Right lobe of liver (tissue), 4 donors: Measurements from ENCODE around the gene TUFT1.

Source experiments
- CTCF ChIP-seq, 4 donors: fragments of 200-600 bp in 3 of 4; fragments of 450-650 bp in 1 of 4; IDR thresholded peaks; one replicate each; pipeline versions ENCODE4 v1.5.1 to v1.8.0; 2016 to 2022; ENCODE audit warnings: antibody characterized with exemption in 4 of 4, mild to moderate bottlenecking in 2 of 4
- POLR2A ChIP-seq: fragments of 450-650 bp; IDR thresholded peaks from one replicate; pipeline ENCODE4 v1.6.1; 2017; ENCODE audit warnings: antibody characterized with exemption, mild to moderate bottlenecking
- donor health status: DM: no; HTN: no; CAD: no.
- donor health status: DM: no; HTN: no; CAD: no.
- donor health status: DM: no; HTN: yes; CAD: no.

- TF ChIP-seq CTCF (IDR thresholded peaks at IDR 0.05) (no peak), POLR2A (no peak)
Measured at GRCh38 chr1:151520359-151520758, 19.8 kb upstream of the TUFT1 start.
